ENCODE results near the gene CCNB3. TPM values are rescaled to one million over a fixed set of nuclear protein-coding genes. Genes with fewer than 3 reads are reported as not detected.

Gene CCNB3
- polyA plus RNA-seq, 2 of the 4 experiments (the other 2 are of a cell fraction), result 1.5 to 2.8 TPM

DNA sequence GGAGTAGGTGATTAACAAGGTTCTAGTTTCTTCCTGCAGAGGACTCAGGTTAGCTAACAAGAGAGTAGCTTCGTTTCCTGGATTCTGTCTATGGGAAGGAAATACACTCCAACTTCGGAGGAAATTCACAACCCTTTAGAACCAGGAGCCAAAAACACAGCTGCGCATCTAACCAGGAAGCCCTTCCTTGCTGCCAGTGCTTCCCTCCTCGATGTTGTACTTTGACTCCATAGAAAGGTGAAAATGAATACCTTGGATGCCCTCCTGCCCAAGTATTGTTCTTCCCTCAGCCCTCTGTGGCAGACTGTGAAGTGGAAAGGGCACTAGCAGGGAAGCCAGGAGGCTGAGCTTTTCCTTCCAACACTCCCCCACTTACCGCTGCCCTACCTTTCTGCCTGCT is 38.8 kb upstream of the CCNB3 start:
- no peak for ATAC-seq
- FAIRE-seq, result no peak
- WGBS (ENCODE audit: missing lambda C conversion rate), result 56% methylated on average over 5 of the region's 5 CpGs

DNA sequence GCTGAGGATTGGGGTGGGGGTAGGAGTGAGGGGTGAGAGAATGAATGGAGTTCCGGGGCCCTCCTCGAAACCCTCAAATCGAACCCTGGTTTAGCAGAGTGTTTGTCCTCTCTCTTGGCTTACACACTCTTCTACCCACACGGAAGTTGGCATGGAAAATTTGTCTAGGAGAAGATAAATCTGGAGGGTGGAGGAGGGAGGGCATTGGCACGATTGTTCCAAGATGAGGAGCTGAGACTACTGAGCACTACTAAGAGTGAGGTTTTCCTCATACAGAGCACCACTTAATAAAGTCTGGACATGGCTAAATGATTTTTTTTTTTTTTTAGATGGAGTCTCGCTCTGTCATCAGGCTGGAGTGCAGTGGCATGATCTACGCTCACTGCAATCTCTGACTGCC is 37.2 kb upstream of the CCNB3 start:
- Histone ChIP-seq H3K9me3 (no peaks in the 10 kb centered on the region), H3K4me1 (no peaks in the 10 kb centered on the region), H3K4me2 (no peak overlapping the region), H3K4me3 (no peak overlapping the region), H3K27ac (no peak overlapping the region)
- ATAC-seq (no peak), FAIRE-seq (no peak), DNase-seq (ENCODE audit: low read depth in 1 of 2, low spot score in 1 of 2) (no peak)
- TF ChIP-seq ZSCAN20 (CRISPR knock-in tag; IDR thresholded peaks at IDR 0.05), result no peak
- CTCF ChIA-PET, result interaction anchor here (1.2 kb wide), 1 partner anchor 32 kb away, joined by 3 read pairs; no protein-coding TSS in a partner anchor
- POLR2A ChIA-PET, result no interaction called here
- WGBS (ENCODE audit: missing lambda C conversion rate), result 55% methylated on average over 7 of the region's 7 CpGs

More for the DNA sequence above, 38.8 kb upstream of the CCNB3 start:
- no peak for TF ChIP-seq FOXS1 (CRISPR knock-in tag; IDR thresholded peaks at IDR 0.05)
- no peak for TF ChIP-seq HOXB13 (CRISPR knock-in tag; IDR thresholded peaks at IDR 0.05; ENCODE audit: low read depth)
- H3K4me3 ChIP-seq, result no peak overlapping the region
- no peak for DNase-seq (ENCODE audit: low read depth in 1 of 2, low spot score in 1 of 2)
- H3K4me2 ChIP-seq, result no peak overlapping the region
- no peaks in the 10 kb centered on the region for H3K4me1 ChIP-seq
- ChIA-PET CTCF (no interaction called here), POLR2A (no interaction called here)
- no peak overlapping the region for H3K27ac ChIP-seq
- H3K9me3 ChIP-seq, result no peaks in the 10 kb centered on the region

DNA sequence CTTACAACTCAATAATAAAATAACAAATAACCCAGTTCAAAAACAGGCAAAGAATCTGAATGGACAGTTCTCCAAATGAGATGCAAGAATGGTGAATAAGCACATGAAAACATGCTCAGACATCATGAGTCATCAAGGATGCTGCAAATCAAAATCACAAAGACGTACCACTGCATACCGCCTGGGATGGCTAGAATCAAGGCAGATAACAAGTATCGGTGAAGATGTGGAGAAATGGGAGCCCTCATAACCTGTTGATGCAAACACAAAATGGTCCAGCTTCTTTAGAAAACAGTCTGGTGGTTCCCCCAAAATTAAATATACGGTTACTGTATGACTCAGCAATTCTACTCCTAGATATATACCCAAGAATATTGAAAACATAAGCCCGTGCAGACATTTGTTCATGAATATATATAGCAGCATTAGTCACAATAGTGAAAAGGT is 36.3 kb upstream of the CCNB3 start:
- no peak overlapping the region for H3K4me2 ChIP-seq
- ATAC-seq (no peak), DNase-seq (ENCODE audit: low read depth in 1 of 2, low spot score in 1 of 2) (no peak), FAIRE-seq (peak; percentile 7)
- 50% methylated on average over 5 of the region's 5 CpGs for WGBS (ENCODE audit: missing lambda C conversion rate)
- CTCF ChIA-PET, result interaction anchor here (1.2 kb wide), 1 partner anchor 32 kb away, joined by 3 read pairs; no protein-coding TSS in a partner anchor
- H3K27ac ChIP-seq, result no peak overlapping the region
- no peaks in the 10 kb centered on the region for H3K4me1 ChIP-seq
- POLR2A ChIA-PET, result no interaction called here
- H3K9me3 ChIP-seq, result no peaks in the 10 kb centered on the region
- H3K4me3 ChIP-seq, result no peak overlapping the region
- no peak for TF ChIP-seq CHD4 (IDR thresholded peaks at IDR 0.05; ENCODE audit: borderline replicate concordance)
- no peak for TF ChIP-seq TP53 (CRISPR knock-in tag; IDR thresholded peaks at IDR 0.05)
- peak; percentile 69 for TF ChIP-seq MAFK (IDR thresholded peaks at IDR 0.05; ENCODE audit: partially characterized antibody)
- peak; percentile 61; the same call in 1 of the 2 replicates for TF ChIP-seq NFE2L2 (conservative IDR thresholded peaks at IDR 0.05; ENCODE audit: low read length)

DNA sequence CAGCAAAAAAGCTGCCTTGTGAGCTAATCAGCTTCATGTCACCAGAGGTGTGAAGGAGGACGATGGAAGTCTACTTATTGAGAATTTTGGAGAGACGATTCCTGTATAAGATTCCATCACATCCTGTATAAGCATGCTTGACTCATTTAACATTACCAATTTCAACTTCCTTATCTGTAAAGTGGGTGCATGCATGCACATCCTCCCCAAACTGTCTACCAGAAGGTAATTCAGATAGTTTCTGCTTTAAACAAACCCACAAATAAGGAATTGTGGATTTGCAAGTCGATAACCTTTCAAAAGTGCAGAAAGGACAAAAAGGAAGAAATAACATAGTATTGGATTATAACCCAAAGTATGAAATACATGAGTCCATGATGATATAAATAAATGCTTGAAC is 34.8 kb upstream of the CCNB3 start:
- TF ChIP-seq HOXB13 (CRISPR knock-in tag; IDR thresholded peaks at IDR 0.05; ENCODE audit: low read depth) (no peak), MYC (IDR thresholded peaks at IDR 0.05; ENCODE audit: borderline replicate concordance, low read length) (no peak), JUN (IDR thresholded peaks at IDR 0.05) (no peak), NPAS2 (CRISPR knock-in tag; IDR thresholded peaks at IDR 0.05; ENCODE audit: borderline replicate concordance) (no peak), EP300 (IDR thresholded peaks at IDR 0.05) (no peak)
- no peak overlapping the region for H3K4me2 ChIP-seq
- CTCF ChIA-PET, result no interaction called here
- no peak for FAIRE-seq
- no peak overlapping the region for H3K27ac ChIP-seq
- no peak for ATAC-seq
- DNase-seq (ENCODE audit: low read depth in 1 of 2, low spot score in 1 of 2), result no peak
- POLR2A ChIA-PET, result no interaction called here
- 58% methylated on average over 3 of the region's 3 CpGs for WGBS (ENCODE audit: missing lambda C conversion rate)
- H3K9me3 ChIP-seq, result no peaks in the 10 kb centered on the region
- H3K4me3 ChIP-seq, result no peak overlapping the region
- H3K4me1 ChIP-seq, result no peaks in the 10 kb centered on the region

DNA sequence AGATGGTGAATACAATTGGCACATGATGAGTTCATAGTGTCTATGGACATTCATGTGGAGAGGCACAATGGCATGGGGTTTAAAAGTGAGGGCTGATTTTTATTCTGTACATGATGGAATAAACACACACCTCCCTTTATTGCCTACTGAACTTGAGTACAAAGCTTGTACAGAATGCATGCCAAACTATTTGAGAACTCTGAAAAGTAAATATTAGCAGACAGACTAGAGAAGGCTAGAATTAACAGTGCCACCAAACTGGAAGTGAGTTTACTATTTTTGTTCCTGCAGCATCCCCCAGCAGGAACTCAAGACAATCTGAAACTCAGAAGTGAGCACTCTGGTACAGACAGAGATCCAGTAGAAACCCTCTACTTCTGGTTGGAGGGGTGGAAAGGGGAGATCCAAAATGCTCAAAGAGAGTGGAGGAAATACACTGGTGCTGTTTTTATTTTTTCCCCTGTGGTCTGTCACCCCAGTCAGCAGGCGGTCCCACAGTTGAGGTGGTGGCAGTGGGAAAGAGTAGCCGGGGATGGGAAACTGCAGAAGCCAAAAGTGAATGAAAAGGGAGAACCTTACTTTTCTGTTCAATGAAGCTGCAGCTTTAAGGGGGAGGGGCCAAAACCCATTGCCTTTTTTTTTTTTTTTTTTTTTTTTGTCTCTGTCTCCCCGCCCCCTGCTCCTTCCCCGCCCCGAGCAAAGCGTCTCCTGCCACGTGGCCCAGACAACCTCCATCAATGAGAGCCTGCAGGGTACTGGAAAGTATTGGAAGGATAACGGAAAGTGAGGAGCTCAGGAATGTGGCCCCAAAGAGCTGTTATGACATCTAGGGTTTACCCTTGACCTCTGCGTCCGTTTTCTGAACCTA is 24.3 kb upstream of the CCNB3 start:
- FAIRE-seq (no peak), DNase-seq (ENCODE audit: low read depth in 1 of 2, low spot score in 1 of 2) (peak; percentile 1 to 12), ATAC-seq (peak in 1 of 2 experiments; percentile 47; a peak in 2 of 6 replicates)
- POLR2A ChIA-PET, result no interaction called here
- 36% methylated on average over 8 of the region's 10 CpGs for whole genome bisulfite sequencing (ENCODE audit: missing lambda C conversion rate)
- H3K9me3 ChIP-seq, result no peaks in the 10 kb centered on the region
- H3K4me3 ChIP-seq, result no peak overlapping the region
- no peak overlapping the region for H3K27ac ChIP-seq
- 0 out of 3 replicates have a peak overlapping the region, but pooled peaks have one; percentile 13 for H3K4me2 ChIP-seq
- CTCF ChIA-PET, result interaction anchor here (0.6 to 0.9 kb wide), 2 partner anchors 25 to 67 kb away, joined by 3 to 4 read pairs; no protein-coding TSS in a partner anchor
- H3K4me1 ChIP-seq, result no peaks in the 10 kb centered on the region
- TF ChIP-seq, protein P1, sequence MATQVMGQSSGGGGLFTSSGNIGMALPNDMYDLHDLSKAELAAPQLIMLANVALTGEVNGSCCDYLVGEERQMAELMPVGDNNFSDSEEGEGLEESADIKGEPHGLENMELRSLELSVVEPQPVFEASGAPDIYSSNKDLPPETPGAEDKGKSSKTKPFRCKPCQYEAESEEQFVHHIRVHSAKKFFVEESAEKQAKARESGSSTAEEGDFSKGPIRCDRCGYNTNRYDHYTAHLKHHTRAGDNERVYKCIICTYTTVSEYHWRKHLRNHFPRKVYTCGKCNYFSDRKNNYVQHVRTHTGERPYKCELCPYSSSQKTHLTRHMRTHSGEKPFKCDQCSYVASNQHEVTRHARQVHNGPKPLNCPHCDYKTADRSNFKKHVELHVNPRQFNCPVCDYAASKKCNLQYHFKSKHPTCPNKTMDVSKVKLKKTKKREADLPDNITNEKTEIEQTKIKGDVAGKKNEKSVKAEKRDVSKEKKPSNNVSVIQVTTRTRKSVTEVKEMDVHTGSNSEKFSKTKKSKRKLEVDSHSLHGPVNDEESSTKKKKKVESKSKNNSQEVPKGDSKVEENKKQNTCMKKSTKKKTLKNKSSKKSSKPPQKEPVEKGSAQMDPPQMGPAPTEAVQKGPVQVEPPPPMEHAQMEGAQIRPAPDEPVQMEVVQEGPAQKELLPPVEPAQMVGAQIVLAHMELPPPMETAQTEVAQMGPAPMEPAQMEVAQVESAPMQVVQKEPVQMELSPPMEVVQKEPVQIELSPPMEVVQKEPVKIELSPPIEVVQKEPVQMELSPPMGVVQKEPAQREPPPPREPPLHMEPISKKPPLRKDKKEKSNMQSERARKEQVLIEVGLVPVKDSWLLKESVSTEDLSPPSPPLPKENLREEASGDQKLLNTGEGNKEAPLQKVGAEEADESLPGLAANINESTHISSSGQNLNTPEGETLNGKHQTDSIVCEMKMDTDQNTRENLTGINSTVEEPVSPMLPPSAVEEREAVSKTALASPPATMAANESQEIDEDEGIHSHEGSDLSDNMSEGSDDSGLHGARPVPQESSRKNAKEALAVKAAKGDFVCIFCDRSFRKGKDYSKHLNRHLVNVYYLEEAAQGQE (IDR thresholded peaks at IDR 0.05), result no peak
- no peak for TF ChIP-seq EHMT2 (IDR thresholded peaks at IDR 0.05; ENCODE audit: low read depth)
- TF ChIP-seq CBX2 (IDR thresholded peaks at IDR 0.05; ENCODE audit: borderline replicate concordance, low read depth), result no peak
- TF ChIP-seq, protein P2, sequence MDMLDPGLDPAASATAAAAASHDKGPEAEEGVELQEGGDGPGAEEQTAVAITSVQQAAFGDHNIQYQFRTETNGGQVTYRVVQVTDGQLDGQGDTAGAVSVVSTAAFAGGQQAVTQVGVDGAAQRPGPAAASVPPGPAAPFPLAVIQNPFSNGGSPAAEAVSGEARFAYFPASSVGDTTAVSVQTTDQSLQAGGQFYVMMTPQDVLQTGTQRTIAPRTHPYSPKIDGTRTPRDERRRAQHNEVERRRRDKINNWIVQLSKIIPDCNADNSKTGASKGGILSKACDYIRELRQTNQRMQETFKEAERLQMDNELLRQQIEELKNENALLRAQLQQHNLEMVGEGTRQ (IDR thresholded peaks at IDR 0.05), result no peak
- no peak for TF ChIP-seq NR3C1 (IDR thresholded peaks at IDR 0.05)
- no peak for TF ChIP-seq TP53 (CRISPR knock-in tag; IDR thresholded peaks at IDR 0.05)
- TF ChIP-seq HDAC2 (IDR thresholded peaks at IDR 0.05), result no peak
- TF ChIP-seq, protein P3, sequence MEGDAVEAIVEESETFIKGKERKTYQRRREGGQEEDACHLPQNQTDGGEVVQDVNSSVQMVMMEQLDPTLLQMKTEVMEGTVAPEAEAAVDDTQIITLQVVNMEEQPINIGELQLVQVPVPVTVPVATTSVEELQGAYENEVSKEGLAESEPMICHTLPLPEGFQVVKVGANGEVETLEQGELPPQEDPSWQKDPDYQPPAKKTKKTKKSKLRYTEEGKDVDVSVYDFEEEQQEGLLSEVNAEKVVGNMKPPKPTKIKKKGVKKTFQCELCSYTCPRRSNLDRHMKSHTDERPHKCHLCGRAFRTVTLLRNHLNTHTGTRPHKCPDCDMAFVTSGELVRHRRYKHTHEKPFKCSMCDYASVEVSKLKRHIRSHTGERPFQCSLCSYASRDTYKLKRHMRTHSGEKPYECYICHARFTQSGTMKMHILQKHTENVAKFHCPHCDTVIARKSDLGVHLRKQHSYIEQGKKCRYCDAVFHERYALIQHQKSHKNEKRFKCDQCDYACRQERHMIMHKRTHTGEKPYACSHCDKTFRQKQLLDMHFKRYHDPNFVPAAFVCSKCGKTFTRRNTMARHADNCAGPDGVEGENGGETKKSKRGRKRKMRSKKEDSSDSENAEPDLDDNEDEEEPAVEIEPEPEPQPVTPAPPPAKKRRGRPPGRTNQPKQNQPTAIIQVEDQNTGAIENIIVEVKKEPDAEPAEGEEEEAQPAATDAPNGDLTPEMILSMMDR (IDR thresholded peaks at IDR 0.05), result no peak
- no peak for TF ChIP-seq TFCP2L1 (CRISPR knock-in tag; IDR thresholded peaks at IDR 0.05)
- TF ChIP-seq CHD4 (IDR thresholded peaks at IDR 0.05; ENCODE audit: borderline replicate concordance), result no peak
- TF ChIP-seq CHD2 (IDR thresholded peaks at IDR 0.05; ENCODE audit: low read length, partially characterized antibody), result no peak

All from A549 (cell line).